H9 (cell line): ENCODE measurements around the gene ME3. TPM values are rescaled to one million over a fixed set of nuclear protein-coding genes. Genes with fewer than 3 reads are reported as not detected.

Experiments used
- DNase-seq: peaks from one replicate; pipeline ENCODE4 v3.0.0-alpha.2; 2017
- H2AFZ ChIP-seq: one replicate; pipeline ENCODE4 v1.6.1; 2013; ENCODE audit warnings: mild to moderate bottlenecking, low read length, control low read depth, moderate library complexity
- H2AK5ac ChIP-seq: 2 replicates; pipeline ENCODE4 v1.6.1; 2013; ENCODE audit warnings: low read length, control low read depth, mixed read lengths; ENCODE audit not compliant: insufficient read length
- H2BK120ac ChIP-seq: one replicate; pipeline ENCODE4 v1.6.1; 2013; ENCODE audit warnings: low read depth, mild to moderate bottlenecking, low read length, control low read depth, inconsistent platforms; ENCODE audit not compliant: poor library complexity, severe bottlenecking
- H2BK12ac ChIP-seq: 2 replicates; pipeline ENCODE4 v1.6.1; 2013; ENCODE audit warnings: low read length, control low read depth, mixed read lengths, low read depth; ENCODE audit not compliant: insufficient read length
- H2BK15ac ChIP-seq: 2 replicates; pipeline ENCODE4 v1.6.1; 2013; ENCODE audit warnings: low read depth, low read length, control low read depth
- H2BK20ac ChIP-seq: one replicate; pipeline ENCODE4 v1.6.1; 2013; ENCODE audit warnings: low read depth, mild to moderate bottlenecking, low read length, control low read depth, inconsistent platforms; ENCODE audit not compliant: poor library complexity, severe bottlenecking
- H2BK5ac ChIP-seq: 2 replicates; pipeline ENCODE4 v1.6.1; 2013; ENCODE audit warnings: low read length, control low read depth, mixed read lengths; ENCODE audit not compliant: insufficient read length
- H3K14ac ChIP-seq: 2 replicates; pipeline ENCODE4 v1.6.1; 2013; ENCODE audit warnings: low read length, control low read depth; ENCODE audit not compliant: insufficient read depth
- H3K18ac ChIP-seq: 2 replicates; pipeline ENCODE4 v1.6.1; 2013; ENCODE audit warnings: low read depth, mild to moderate bottlenecking, mixed read lengths, low read length, control low read depth; ENCODE audit not compliant: insufficient read length
- H3K23ac ChIP-seq: 2 replicates; pipeline ENCODE4 v1.6.1; 2013; ENCODE audit warnings: low read length, control low read depth, mixed read lengths, low read depth; ENCODE audit not compliant: insufficient read length
- H3K23me2 ChIP-seq: 2 replicates; pipeline ENCODE4 v1.6.1; 2013; ENCODE audit warnings: low read depth, mild to moderate bottlenecking, mixed read lengths, low read length, control low read depth; ENCODE audit not compliant: insufficient read length, poor library complexity, severe bottlenecking
- H3K27ac ChIP-seq: 2 replicates; pipeline ENCODE4 v1.5.1; 2013; ENCODE audit warnings: low read length, control low read depth, mixed read lengths, low read depth; ENCODE audit not compliant: insufficient read length
- H3K27me3 ChIP-seq: 2 replicates; pipeline ENCODE4 v1.6.1; 2013; ENCODE audit warnings: low read length, control low read depth, inconsistent platforms; ENCODE audit not compliant: insufficient read depth
- H3K4ac ChIP-seq: 2 replicates; pipeline ENCODE4 v1.6.1; 2013; ENCODE audit warnings: low read depth, mild to moderate bottlenecking, control low read depth, inconsistent platforms, low read length, moderate library complexity
- H3K4me1 ChIP-seq: 2 replicates; pipeline ENCODE4 v1.6.1; 2013; ENCODE audit warnings: low read length, control low read depth, inconsistent platforms; ENCODE audit not compliant: insufficient read depth
- H3K4me2 ChIP-seq: 2 replicates; pipeline ENCODE4 v1.6.1; 2013; ENCODE audit warnings: low read length, control low read depth, mixed read lengths; ENCODE audit not compliant: insufficient read length, insufficient read depth
- H3K56ac ChIP-seq: 2 replicates; pipeline ENCODE4 v1.6.1; 2013; ENCODE audit warnings: low read depth, mild to moderate bottlenecking, mixed read lengths, low read length, control low read depth; ENCODE audit not compliant: insufficient read length
- H3K79me1 ChIP-seq: 2 replicates; pipeline ENCODE4 v1.6.1; 2013; ENCODE audit warnings: low read depth, mild to moderate bottlenecking, moderate library complexity, low read length, control low read depth, inconsistent platforms; ENCODE audit not compliant: insufficient read depth, poor library complexity, severe bottlenecking
- H3K79me2 ChIP-seq: 2 replicates; pipeline ENCODE4 v1.6.1; 2013; ENCODE audit warnings: low read length, control low read depth, inconsistent platforms; ENCODE audit not compliant: insufficient read depth
- H3K9ac ChIP-seq: 2 replicates; pipeline ENCODE4 v1.6.1; 2013; ENCODE audit warnings: low read length, control low read depth, mixed read lengths; ENCODE audit not compliant: insufficient read length; ENCODE audit errors: extremely low read depth
- H3K9me3 ChIP-seq: one replicate; pipeline ENCODE4 v1.6.1; 2013; ENCODE audit warnings: low read depth, low read length, inconsistent platforms; ENCODE audit not compliant: control insufficient read depth
- H3T11ph ChIP-seq: one replicate; pipeline ENCODE4 v1.6.1; 2013; ENCODE audit warnings: mild to moderate bottlenecking, low read length, control low read depth, inconsistent platforms
- H4K20me1 ChIP-seq: one replicate; pipeline ENCODE4 v1.6.1; 2013; ENCODE audit not compliant: control insufficient read depth, insufficient read length, insufficient read depth
- H4K5ac ChIP-seq: 2 replicates; pipeline ENCODE4 v1.6.1; 2013; ENCODE audit warnings: low read depth, mild to moderate bottlenecking, mixed read lengths, low read length, control low read depth; ENCODE audit not compliant: insufficient read length
- H4K8ac ChIP-seq: replicated peaks from 2 replicates; pipeline ENCODE4 v1.6.1; 2013; ENCODE audit warnings: low read length, control low read depth, mixed read lengths, low read depth; ENCODE audit not compliant: insufficient read length
- H4K91ac ChIP-seq: 2 replicates; pipeline ENCODE4 v1.6.1; 2013; ENCODE audit warnings: low read depth, mild to moderate bottlenecking, moderate library complexity, mixed read lengths, low read length, control low read depth; ENCODE audit not compliant: insufficient read length
- H3K27ac Mint-ChIP-seq, 3 experiments: 2 replicates in 2 of 3; 3 replicates in 1 of 3; pipeline ENCODE4 v1.8.0; 2020 to 2021; ENCODE audit warnings: mixed read lengths in 3 of 3, mild to moderate bottlenecking in 1 of 3, moderate library complexity in 1 of 3
- H3K27me3 Mint-ChIP-seq: 2 replicates; pipeline ENCODE4 v1.8.0; 2021; ENCODE audit warnings: low read depth, mild to moderate bottlenecking, moderate library complexity, mixed read lengths
- H3K36me3 Mint-ChIP-seq, 3 experiments: 2 replicates in 2 of 3; 3 replicates in 1 of 3; pipeline ENCODE4 v1.8.0; 2020 to 2021; ENCODE audit warnings: low read depth in 3 of 3, mixed read lengths in 3 of 3; ENCODE audit not compliant: insufficient read depth in 1 of 3
- H3K4me1 Mint-ChIP-seq, 2 experiments: 2 replicates each; pipeline ENCODE4 v1.8.0; 2020; ENCODE audit warnings: mixed read lengths in 2 of 2
- H3K4me3 Mint-ChIP-seq, 2 experiments: 2 replicates in 1 of 2; 3 replicates in 1 of 2; pipeline ENCODE4 v1.8.0; 2020 to 2021; ENCODE audit warnings: mild to moderate bottlenecking in 2 of 2, mixed read lengths in 2 of 2, moderate library complexity in 1 of 2
- H3K9me3 Mint-ChIP-seq, 2 experiments: 2 replicates in 1 of 2; 3 replicates in 1 of 2; pipeline ENCODE4 v1.8.0; 2020; ENCODE audit warnings: mild to moderate bottlenecking in 2 of 2, mixed read lengths in 2 of 2, moderate library complexity in 1 of 2
- CTCF ChIP-seq: fragments of 200-600 bp; sonication (generic); conservative IDR thresholded peaks from 3 replicates; pipeline ENCODE4 v1.8.0; 2021; ENCODE audit warnings: antibody characterized with exemption, mild to moderate bottlenecking
- WGBS: extraction: QIAGEN DNeasy Blood & Tissue Kit; methylation state at CpG from one replicate; pipeline ENCODE4 v1.1.7; 2013; ENCODE audit warnings: missing lambda C conversion rate, low lambda C conversion rate, mixed read lengths; ENCODE audit not compliant: insufficient read length; ENCODE audit errors: extremely low coverage; 5-methylcytosine and 5-hydroxymethylcytosine counted together
- total RNA-seq: library from RNA; stranded (reverse); gene quantifications from 2 replicates; pipeline ENCODE4 v1.2.1, GENCODE V29; 2021

Gene ME3
- total RNA-seq, 1 experiment from 2014 or later = 2.8 TPM

GRCh38 chr11:86518211-86518610 is 154.2 kb downstream of the ME3 start:
- Histone ChIP-seq H3K79me2 (no peaks in the 10 kb centered on the region), H3K4ac (no peak overlapping the region), H3T11ph (no peak overlapping the region), H2AFZ (no peak overlapping the region), H2BK15ac (no peak overlapping the region), H3K23ac (no peak overlapping the region), H2BK20ac (no peak overlapping the region), H2BK12ac (no peak overlapping the region), H3K18ac (no peak overlapping the region), H3K9ac (no peak overlapping the region), H2BK120ac (no peak overlapping the region), H3K9me3 (no peaks in the 10 kb centered on the region), H3K27ac (no peak overlapping the region), H3K4me1 (no peaks in the 10 kb centered on the region; the same call in 1 of the 2 replicates), H3K27me3 (no peaks in the 10 kb centered on the region), H3K4me2 (no peak overlapping the region), H4K91ac (no peak overlapping the region), H3K79me1 (no peaks in the 10 kb centered on the region), H3K14ac (no peak overlapping the region), H4K8ac (no peak overlapping the region), H4K5ac (no peak overlapping the region), H2AK5ac (no peak overlapping the region), H2BK5ac (no peak overlapping the region), H3K56ac (no peak overlapping the region), H4K20me1 (no peaks in the 10 kb centered on the region), H3K23me2 (no peaks in the 10 kb centered on the region)
- WGBS = no CpG with 5 or more reads among the region's 6 CpGs
- no peaks in the 10 kb centered on the region for H3K27me3 Mint-ChIP-seq
- TF ChIP-seq CTCF = no peak
- peaks cover 7% of the 10 kb centered on the region in 2 experiments for H3K4me1 Mint-ChIP-seq
- no peak overlapping the region for H3K27ac Mint-ChIP-seq
- H3K4me3 Mint-ChIP-seq = no peak overlapping the region
- peaks cover 0 to 3% of the 10 kb centered on the region in 2 experiments; a peak in 1 of 5 replicates for H3K9me3 Mint-ChIP-seq
- H3K36me3 Mint-ChIP-seq = peaks cover 0 to 1% (median 0%) of the 10 kb centered on the region in 3 experiments; a peak in 2 of 7 replicates
- DNase-seq = no peak
